Endothelial cell of umbilical vein (primary cell): ENCODE results near the gene CYSLTR1. TPM values are rescaled to one million over a fixed set of nuclear protein-coding genes. Genes with fewer than 3 reads are reported as not detected.

Experiments used
- polyA plus RNA-seq, 4 experiments: library from polyadenylated mRNA; depleted of rRNA in 3 of 4; stranded (reverse) in 3 of 4; unstranded in 1 of 4; fragments of >200 nt; gene quantifications; 2 replicates each; pipeline versions ENCODE4 v1.2.1 to v1.2.3, GENCODE V29; 2011 to 2012; ENCODE audit warnings: missing spikeins in 1 of 4
- total RNA-seq: library from RNA; stranded (reverse); gene quantifications from 2 replicates; pipeline ENCODE4 v1.2.3, GENCODE V29; 2021

CYSLTR1 gene
- total and polyA plus RNA-seq, 2 donors (not counting 3 experiments of a cell fraction or from before 2014, with no cell fraction given): not detected

Other genes starting within 250 kb of the CYSLTR1 start
- 377 and 392 TPM in 2 replicates for gene PGK1, start 223.4 kb downstream of the CYSLTR1 start, total RNA-seq
- 192 and 222 TPM in 2 replicates for gene PGK1, start 223.4 kb downstream of the CYSLTR1 start, polyA plus RNA-seq
- 16.0 and 18.5 TPM in 2 replicates for gene TAF9B, start 188.0 kb downstream of the CYSLTR1 start, total RNA-seq
- gene TAF9B, start 188.0 kb downstream of the CYSLTR1 start, polyA plus RNA-seq: 25.9 and 26.2 TPM in 2 replicates